ENCODE results near the gene COL1A2. TPM values are rescaled to one million over a fixed set of nuclear protein-coding genes. Genes with fewer than 3 reads are reported as not detected.

The COL1A2 gene
- total RNA-seq, 1 experiment from 2014 or later = not detected

GRCh38 chr7:94422827-94423460, 28.2 kb downstream of the COL1A2 start:
- Mint-ChIP-seq H3K27me3 (ENCODE audit: unreplicated experiment) (no peaks in the 10 kb centered on the region), H3K4me3 (ENCODE audit: low read depth, unreplicated experiment) (no peak overlapping the region), H3K27ac (ENCODE audit: unreplicated experiment) (no peak overlapping the region), H3K9me3 (ENCODE audit: low read depth, unreplicated experiment) (no peaks in the 10 kb centered on the region), H3K36me3 (ENCODE audit: insufficient read depth, unreplicated experiment) (no peaks in the 10 kb centered on the region), H3K4me1 (ENCODE audit: low read depth, unreplicated experiment) (no peaks in the 10 kb centered on the region)
- intact Hi-C loops (cut with micrococcal nuclease; ENCODE audit: unreplicated experiment) = no loop called here
- no peak for TF ChIP-seq CTCF (IDR thresholded peaks at IDR 0.05; ENCODE audit: unreplicated experiment)
- no TSS peak for BruUV-seq (replicated peaks)
- no peak for DNase-seq
- CTCF ChIA-PET = no interaction called here

- no peak for TF ChIP-seq CTCF (IDR thresholded peaks at IDR 0.05; ENCODE audit: unreplicated experiment)
- intact Hi-C loops (cut with micrococcal nuclease; ENCODE audit: unreplicated experiment) = no loop called here
- H3K27ac Mint-ChIP-seq (ENCODE audit: unreplicated experiment) = no peak overlapping the region
- H3K27me3 Mint-ChIP-seq (ENCODE audit: unreplicated experiment) = no peaks in the 10 kb centered on the region
- H3K9me3 Mint-ChIP-seq (ENCODE audit: low read depth, unreplicated experiment) = no peaks in the 10 kb centered on the region
- no TSS peak for BruUV-seq (replicated peaks)
- CTCF ChIA-PET = no interaction called here
- H3K4me3 Mint-ChIP-seq (ENCODE audit: low read depth, unreplicated experiment) = no peak overlapping the region
- no peaks in the 10 kb centered on the region for H3K4me1 Mint-ChIP-seq (ENCODE audit: low read depth, unreplicated experiment)
- no peak for DNase-seq
- no peaks in the 10 kb centered on the region for H3K36me3 Mint-ChIP-seq (ENCODE audit: insufficient read depth, unreplicated experiment)
These were observed 29.4 kb downstream of the COL1A2 start for GRCh38 chr7:94423863-94424735.

- intact Hi-C loops (cut with micrococcal nuclease; ENCODE audit: unreplicated experiment) = no loop called here
- H3K4me1 Mint-ChIP-seq (ENCODE audit: low read depth, unreplicated experiment) = no peaks in the 10 kb centered on the region
- CTCF ChIA-PET = no interaction called here
- no peak for TF ChIP-seq CTCF (IDR thresholded peaks at IDR 0.05; ENCODE audit: unreplicated experiment)
- H3K27ac Mint-ChIP-seq (ENCODE audit: unreplicated experiment) = no peak overlapping the region
- no TSS peak for BruUV-seq (replicated peaks)
- no peak overlapping the region for H3K4me3 Mint-ChIP-seq (ENCODE audit: low read depth, unreplicated experiment)
- H3K27me3 Mint-ChIP-seq (ENCODE audit: unreplicated experiment) = no peaks in the 10 kb centered on the region
- DNase-seq = no peak
- H3K36me3 Mint-ChIP-seq (ENCODE audit: insufficient read depth, unreplicated experiment) = no peaks in the 10 kb centered on the region
- no peaks in the 10 kb centered on the region for H3K9me3 Mint-ChIP-seq (ENCODE audit: low read depth, unreplicated experiment)
These were observed 30.9 kb downstream of the COL1A2 start for GRCh38 chr7:94425546-94425945.

GRCh38 chr7:94426980-94427875, 32.5 kb downstream of the COL1A2 start:
- H3K4me1 Mint-ChIP-seq (ENCODE audit: low read depth, unreplicated experiment) = no peaks in the 10 kb centered on the region
- CTCF ChIA-PET = no interaction called here
- intact Hi-C loops (cut with micrococcal nuclease; ENCODE audit: unreplicated experiment) = no loop called here

More at GRCh38 chr7:94426980-94427875, 32.5 kb downstream of the COL1A2 start:
- H3K9me3 Mint-ChIP-seq (ENCODE audit: low read depth, unreplicated experiment) = no peaks in the 10 kb centered on the region
- H3K27ac Mint-ChIP-seq (ENCODE audit: unreplicated experiment) = no peak overlapping the region
- TF ChIP-seq CTCF (IDR thresholded peaks at IDR 0.05; ENCODE audit: unreplicated experiment) = no peak
- H3K4me3 Mint-ChIP-seq (ENCODE audit: low read depth, unreplicated experiment) = no peak overlapping the region
- H3K27me3 Mint-ChIP-seq (ENCODE audit: unreplicated experiment) = no peaks in the 10 kb centered on the region
- BruUV-seq (replicated peaks) = no TSS peak
- no peaks in the 10 kb centered on the region for H3K36me3 Mint-ChIP-seq (ENCODE audit: insufficient read depth, unreplicated experiment)
- no peak for DNase-seq
